HG02852 (cell line): ENCODE results near the gene GAREM1.
"Not testable (repeated sequence)": the region's sequence is repeated elsewhere in the genome, so short reads cannot be mapped to it uniquely, and the experiment has no call there.

Experiments
- ATAC-seq: cut with Tn5 transposase; IDR thresholded peaks from one replicate; pipeline ENCODE4 v1.9.1; 2021; ENCODE audit warnings: mild to moderate bottlenecking, moderate library complexity; ENCODE audit not compliant: unreplicated experiment

GAREM1 gene

GRCh38 chr18:32298171-32298667 is 172.5 kb downstream of the GAREM1 start:
- no peak for ATAC-seq

- no peak for ATAC-seq
Measured at GRCh38 chr18:32297579-32298170, 173.0 kb downstream of the GAREM1 start.

- ATAC-seq, result no peak
Measured at GRCh38 chr18:32296851-32297250, 173.8 kb downstream of the GAREM1 start.

- ATAC-seq, result no peak
Measured at GRCh38 chr18:32295604-32296003, 175.1 kb downstream of the GAREM1 start.

GRCh38 chr18:32293107-32293506 is 177.6 kb downstream of the GAREM1 start:
- ATAC-seq, result no peak

GRCh38 chr18:32291623-32292022 is 179.1 kb downstream of the GAREM1 start:
- not testable (repeated sequence) for ATAC-seq

GRCh38 chr18:32290810-32291209 is 179.9 kb downstream of the GAREM1 start:
- ATAC-seq, result no peak

- ATAC-seq, result no peak
Measured at GRCh38 chr18:32289483-32290075, 181.1 kb downstream of the GAREM1 start.

- ATAC-seq, result no peak
Measured at GRCh38 chr18:32287873-32288272, 182.8 kb downstream of the GAREM1 start.

GRCh38 chr18:32287249-32287648 is 183.4 kb downstream of the GAREM1 start:
- ATAC-seq, result no peak

GRCh38 chr18:32286749-32287148 is 183.9 kb downstream of the GAREM1 start:
- ATAC-seq, result no peak

- ATAC-seq, result no peak
Measured at GRCh38 chr18:32284284-32284683, 186.4 kb downstream of the GAREM1 start.

GRCh38 chr18:32280911-32281310 is 189.8 kb downstream of the GAREM1 start:
- ATAC-seq, result no peak

- ATAC-seq, result no peak
Measured at GRCh38 chr18:32280188-32280783, 190.4 kb downstream of the GAREM1 start.

GRCh38 chr18:32278177-32278799 is 192.4 kb downstream of the GAREM1 start:
- ATAC-seq, result no peak

- no peak for ATAC-seq
Measured at GRCh38 chr18:32277549-32277948, 193.1 kb downstream of the GAREM1 start.

GRCh38 chr18:32276906-32277305 is 193.8 kb downstream of the GAREM1 start:
- no peak for ATAC-seq

- ATAC-seq, result no peak
Measured at GRCh38 chr18:32276256-32276655, 194.4 kb downstream of the GAREM1 start.

- no peak for ATAC-seq
Measured at GRCh38 chr18:32275221-32275620, 195.5 kb downstream of the GAREM1 start.

- no peak for ATAC-seq
Measured at GRCh38 chr18:32274307-32274706, 196.4 kb downstream of the GAREM1 start.

- peak; percentile 88 for ATAC-seq
Measured at GRCh38 chr18:32271672-32272208, 198.9 kb downstream of the GAREM1 start.

GRCh38 chr18:32270341-32270740 is 200.3 kb downstream of the GAREM1 start:
- ATAC-seq, result no peak
